GM10266 (cell line): ENCODE results near the gene NR2F6.
"Not testable (repeated sequence)": the region's sequence is repeated elsewhere in the genome, so short reads cannot be mapped to it uniquely, and the experiment has no call there.

Experiments used
- DNase-seq: peaks from one replicate; pipeline ENCODE4 v3.0.0; 2012; ENCODE audit errors: extremely low spot score
- TF ChIP-seq, protein P1 (sequence below): IDR thresholded peaks from 2 replicates; pipeline ENCODE4 v1.5.1; 2012; ENCODE audit warnings: mild to moderate bottlenecking, low read depth; ENCODE audit not compliant: control insufficient read depth, insufficient read depth; ENCODE audit errors: missing control alignments

Gene NR2F6

DNA sequence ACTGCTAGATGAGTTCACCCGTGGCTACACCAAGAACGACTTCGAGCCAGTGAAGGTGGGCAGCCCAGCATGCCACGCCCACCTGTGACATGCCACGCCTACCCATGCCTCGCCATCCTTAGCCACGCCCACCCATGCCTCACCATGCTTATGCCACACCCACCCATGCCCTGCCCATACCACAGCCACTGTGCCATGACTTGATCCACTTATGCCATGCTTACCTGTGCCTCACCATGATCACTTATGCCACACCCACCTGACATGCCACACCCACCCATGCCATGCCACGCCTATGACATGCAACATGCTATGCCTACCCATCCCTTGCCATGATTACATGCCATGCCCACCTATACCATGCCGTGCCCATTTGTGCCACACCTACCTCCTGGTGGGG lies 43.5 kb downstream of the NR2F6 start:
- DNase-seq = no peak
- TF ChIP-seq, protein P1, sequence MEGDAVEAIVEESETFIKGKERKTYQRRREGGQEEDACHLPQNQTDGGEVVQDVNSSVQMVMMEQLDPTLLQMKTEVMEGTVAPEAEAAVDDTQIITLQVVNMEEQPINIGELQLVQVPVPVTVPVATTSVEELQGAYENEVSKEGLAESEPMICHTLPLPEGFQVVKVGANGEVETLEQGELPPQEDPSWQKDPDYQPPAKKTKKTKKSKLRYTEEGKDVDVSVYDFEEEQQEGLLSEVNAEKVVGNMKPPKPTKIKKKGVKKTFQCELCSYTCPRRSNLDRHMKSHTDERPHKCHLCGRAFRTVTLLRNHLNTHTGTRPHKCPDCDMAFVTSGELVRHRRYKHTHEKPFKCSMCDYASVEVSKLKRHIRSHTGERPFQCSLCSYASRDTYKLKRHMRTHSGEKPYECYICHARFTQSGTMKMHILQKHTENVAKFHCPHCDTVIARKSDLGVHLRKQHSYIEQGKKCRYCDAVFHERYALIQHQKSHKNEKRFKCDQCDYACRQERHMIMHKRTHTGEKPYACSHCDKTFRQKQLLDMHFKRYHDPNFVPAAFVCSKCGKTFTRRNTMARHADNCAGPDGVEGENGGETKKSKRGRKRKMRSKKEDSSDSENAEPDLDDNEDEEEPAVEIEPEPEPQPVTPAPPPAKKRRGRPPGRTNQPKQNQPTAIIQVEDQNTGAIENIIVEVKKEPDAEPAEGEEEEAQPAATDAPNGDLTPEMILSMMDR = no peak

DNA sequence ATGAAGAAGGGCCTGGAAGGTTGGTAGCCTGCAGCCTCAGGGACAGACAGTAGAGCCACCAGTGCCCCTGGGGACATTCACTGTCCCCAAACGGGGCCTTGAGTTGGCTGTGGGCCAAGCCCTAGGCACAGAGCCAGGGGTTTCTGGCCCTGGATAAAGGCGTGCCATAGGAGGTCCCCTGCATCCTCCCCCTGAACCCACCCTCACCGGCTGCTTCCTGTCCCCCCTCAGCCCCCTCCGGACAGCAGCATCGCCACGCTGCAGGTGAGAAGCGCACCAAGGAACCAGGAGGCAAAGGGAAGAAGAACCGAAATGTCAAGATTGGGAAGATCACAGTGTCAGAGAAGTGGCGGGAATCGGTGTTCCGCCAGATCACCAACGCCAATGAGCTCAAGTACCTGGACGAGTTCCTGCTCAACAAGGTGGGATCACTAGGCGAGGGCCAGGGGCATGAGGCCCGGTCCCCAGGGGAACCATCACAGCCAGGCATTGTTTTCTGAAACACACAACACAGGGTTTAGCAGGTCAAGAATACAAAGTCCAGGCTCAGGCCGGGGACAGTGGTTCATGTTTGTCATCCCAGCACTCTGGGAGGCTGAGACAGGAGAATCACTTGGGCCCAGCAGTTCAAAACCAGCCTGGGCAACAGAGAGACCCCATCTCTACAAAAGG lies 45.2 kb downstream of the NR2F6 start:
- TF ChIP-seq, protein P1 = no peak
- DNase-seq = no peak

GRCh38 chr19:17197666-17198065 lies 48.1 kb downstream of the NR2F6 start:
- TF ChIP-seq, protein P1 = no peak

DNA sequence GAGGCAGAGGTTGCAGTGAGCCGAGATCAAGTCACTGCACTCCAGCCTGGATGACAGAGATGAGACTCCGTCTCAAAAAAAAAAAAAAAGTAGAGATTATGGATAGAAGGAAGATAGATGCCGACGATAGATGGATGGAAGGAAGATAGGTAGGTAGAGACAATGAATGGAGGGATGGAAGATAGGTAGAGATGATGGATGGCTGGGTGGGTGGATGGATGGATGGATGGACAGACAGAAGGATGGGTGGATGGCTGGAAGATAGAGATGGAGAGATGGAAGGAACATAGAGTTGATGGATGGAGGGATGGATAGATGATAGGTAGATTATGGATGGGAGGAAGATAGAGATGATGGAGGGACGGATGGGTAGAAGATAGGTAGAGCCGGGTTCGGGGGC lies 49.1 kb downstream of the NR2F6 start:
- DNase-seq = no peak

More at GRCh38 chr19:17197666-17198065, 48.1 kb downstream of the NR2F6 start:
- no peak for DNase-seq

DNA sequence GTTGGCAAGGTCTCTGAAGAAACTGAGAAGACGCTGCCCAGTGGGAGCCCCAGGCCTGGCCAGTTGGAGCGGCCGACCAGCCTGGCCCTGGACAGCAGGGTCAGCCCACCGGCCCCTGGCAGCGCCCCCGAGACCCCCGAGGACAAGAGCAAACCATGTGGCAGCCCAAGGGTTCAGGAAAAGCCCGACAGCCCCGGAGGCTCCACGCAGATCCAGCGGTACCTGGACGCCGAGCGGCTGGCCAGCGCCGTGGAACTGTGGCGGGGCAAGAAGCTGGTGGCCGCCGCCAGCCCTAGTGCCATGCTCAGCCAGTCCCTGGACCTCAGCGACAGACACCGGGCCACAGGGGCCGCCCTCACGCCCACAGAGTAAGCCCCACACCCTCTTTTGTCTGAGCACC lies 50.6 kb downstream of the NR2F6 start:
- TF ChIP-seq, protein P1 = no peak
- no peak for DNase-seq

More for the DNA sequence above, 49.1 kb downstream of the NR2F6 start:
- TF ChIP-seq, protein P1 = no peak

GRCh38 chr19:17194608-17195007 lies 51.1 kb downstream of the NR2F6 start:
- TF ChIP-seq, protein P1 = no peak
- no peak for DNase-seq

DNA sequence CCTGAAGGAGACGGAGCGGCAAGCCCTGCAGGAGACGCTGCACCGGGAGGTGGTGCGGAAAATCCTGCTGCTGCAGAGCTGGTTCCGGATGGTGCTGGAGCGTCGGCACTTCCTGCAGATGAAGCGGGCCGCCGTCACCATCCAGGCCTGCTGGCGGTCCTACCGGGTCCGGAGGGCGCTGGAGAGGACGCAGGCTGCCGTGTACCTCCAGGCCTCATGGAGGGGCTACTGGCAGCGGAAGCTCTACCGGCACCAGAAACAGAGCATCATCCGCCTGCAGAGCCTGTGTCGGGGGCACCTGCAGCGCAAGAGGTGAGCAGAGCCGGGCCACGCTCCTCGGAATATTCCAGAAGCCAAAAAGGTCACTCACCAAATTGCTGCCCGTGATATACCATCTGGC lies 53.0 kb downstream of the NR2F6 start:
- TF ChIP-seq, protein P1 = no peak
- DNase-seq = no peak

GRCh38 chr19:17191736-17192135 lies 54.0 kb downstream of the NR2F6 start:
- DNase-seq = not testable (repeated sequence)
